ENCODE results near the gene PML.

DNA sequence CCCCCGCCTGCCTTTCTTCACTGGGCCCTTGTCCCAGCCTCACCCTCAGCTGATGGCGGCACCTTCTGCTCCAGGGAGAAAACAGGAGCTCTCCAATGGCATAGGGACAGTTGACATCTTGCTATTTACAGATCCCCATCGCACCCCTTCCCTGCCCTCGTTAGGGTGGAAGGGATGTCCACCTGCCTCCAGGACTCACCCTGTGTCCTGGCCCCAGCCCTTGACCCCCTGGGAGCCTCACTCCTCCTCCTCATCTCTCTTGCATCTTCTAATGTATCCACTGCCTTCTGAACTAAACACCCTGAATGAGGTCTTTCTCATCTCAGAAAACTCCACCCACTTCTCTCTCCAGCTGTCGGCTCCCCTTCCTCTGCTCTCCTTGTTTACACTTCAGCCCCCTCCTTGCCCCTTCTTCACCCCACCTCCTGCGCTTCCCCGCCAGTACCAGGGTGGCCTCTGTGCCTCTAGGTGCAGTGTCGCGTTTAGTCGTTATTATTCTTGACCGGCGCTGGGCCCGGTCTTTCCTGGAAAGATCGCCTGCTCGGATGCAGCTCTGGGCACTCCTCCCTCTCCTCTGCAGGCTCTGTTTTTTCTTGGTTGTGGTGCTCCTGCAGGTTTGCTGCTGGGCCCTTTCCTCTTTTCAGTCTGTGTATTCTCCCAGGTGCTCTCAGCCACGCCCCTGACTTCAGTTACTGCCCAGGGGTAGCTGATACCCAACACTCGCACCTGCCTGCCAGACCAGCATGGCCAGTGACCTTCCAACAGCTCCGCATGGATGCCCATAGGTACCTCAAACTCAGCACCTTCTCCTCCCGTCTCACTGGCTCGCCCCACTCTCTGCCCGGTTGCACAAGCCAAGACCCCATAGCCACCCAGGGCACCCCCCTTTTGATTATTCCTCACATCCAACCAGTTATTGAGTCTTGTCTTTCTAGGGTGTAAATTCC, 42.9 kb downstream of the PML start:
- TF ChIP-seq, protein P1, sequence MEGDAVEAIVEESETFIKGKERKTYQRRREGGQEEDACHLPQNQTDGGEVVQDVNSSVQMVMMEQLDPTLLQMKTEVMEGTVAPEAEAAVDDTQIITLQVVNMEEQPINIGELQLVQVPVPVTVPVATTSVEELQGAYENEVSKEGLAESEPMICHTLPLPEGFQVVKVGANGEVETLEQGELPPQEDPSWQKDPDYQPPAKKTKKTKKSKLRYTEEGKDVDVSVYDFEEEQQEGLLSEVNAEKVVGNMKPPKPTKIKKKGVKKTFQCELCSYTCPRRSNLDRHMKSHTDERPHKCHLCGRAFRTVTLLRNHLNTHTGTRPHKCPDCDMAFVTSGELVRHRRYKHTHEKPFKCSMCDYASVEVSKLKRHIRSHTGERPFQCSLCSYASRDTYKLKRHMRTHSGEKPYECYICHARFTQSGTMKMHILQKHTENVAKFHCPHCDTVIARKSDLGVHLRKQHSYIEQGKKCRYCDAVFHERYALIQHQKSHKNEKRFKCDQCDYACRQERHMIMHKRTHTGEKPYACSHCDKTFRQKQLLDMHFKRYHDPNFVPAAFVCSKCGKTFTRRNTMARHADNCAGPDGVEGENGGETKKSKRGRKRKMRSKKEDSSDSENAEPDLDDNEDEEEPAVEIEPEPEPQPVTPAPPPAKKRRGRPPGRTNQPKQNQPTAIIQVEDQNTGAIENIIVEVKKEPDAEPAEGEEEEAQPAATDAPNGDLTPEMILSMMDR (conservative IDR thresholded peaks at IDR 0.05; ENCODE audit: low read depth, low read length) = no peak
- TF ChIP-seq RAD21 (IDR thresholded peaks at IDR 0.05; ENCODE audit: low read length) (no peak), SMC3 (IDR thresholded peaks at IDR 0.05; ENCODE audit: low read depth, low read length) (no peak), CEBPB (IDR thresholded peaks at IDR 0.05; ENCODE audit: low read depth, low read length) (no peak), BHLHE40 (IDR thresholded peaks at IDR 0.05; ENCODE audit: low read depth, low read length) (no peak), RFX5 (IDR thresholded peaks at IDR 0.05; ENCODE audit: low read depth, low read length) (no peak), POLR2A (IDR thresholded peaks at IDR 0.05; ENCODE audit: low read depth, low read length) (no peak), RCOR1 (IDR thresholded peaks at IDR 0.05; ENCODE audit: insufficient replicate concordance, low read length) (no peak), MXI1 (IDR thresholded peaks at IDR 0.05; ENCODE audit: borderline replicate concordance, low read depth, low read length) (no peak), MAZ (IDR thresholded peaks at IDR 0.05; ENCODE audit: borderline replicate concordance, low read depth, low read length) (no peak)

Measured in IMR-90 (cell line).